GM15510 (cell line): Measurements from ENCODE around the gene AGRN.

ENCODE experiments used
- POLR2A ChIP-seq: IDR thresholded peaks from 3 replicates; pipeline ENCODE4 v1.6.1; 2011; ENCODE audit warnings: borderline replicate concordance; ENCODE audit not compliant: insufficient read length; ENCODE audit errors: extremely low read depth

Gene AGRN

GRCh38 chr1:996851-997712 lies 22.8 kb upstream of the AGRN start:
- no peak for TF ChIP-seq POLR2A

DNA sequence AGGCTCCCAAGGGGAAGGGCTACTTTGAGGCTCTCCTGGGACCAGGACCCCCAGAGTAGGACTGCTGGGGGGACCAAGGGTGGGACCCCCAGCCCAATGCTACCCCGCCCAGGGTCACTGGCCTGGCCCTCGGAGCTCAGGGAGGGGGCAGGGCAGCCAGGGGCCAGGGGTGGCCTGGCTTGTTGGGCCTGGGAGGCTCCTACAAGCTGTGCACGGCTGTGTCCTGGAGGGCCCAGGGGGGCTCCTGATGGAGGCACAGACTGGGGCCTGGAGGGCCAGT lies 22.3 kb upstream of the AGRN start:
- no peak for TF ChIP-seq POLR2A

DNA sequence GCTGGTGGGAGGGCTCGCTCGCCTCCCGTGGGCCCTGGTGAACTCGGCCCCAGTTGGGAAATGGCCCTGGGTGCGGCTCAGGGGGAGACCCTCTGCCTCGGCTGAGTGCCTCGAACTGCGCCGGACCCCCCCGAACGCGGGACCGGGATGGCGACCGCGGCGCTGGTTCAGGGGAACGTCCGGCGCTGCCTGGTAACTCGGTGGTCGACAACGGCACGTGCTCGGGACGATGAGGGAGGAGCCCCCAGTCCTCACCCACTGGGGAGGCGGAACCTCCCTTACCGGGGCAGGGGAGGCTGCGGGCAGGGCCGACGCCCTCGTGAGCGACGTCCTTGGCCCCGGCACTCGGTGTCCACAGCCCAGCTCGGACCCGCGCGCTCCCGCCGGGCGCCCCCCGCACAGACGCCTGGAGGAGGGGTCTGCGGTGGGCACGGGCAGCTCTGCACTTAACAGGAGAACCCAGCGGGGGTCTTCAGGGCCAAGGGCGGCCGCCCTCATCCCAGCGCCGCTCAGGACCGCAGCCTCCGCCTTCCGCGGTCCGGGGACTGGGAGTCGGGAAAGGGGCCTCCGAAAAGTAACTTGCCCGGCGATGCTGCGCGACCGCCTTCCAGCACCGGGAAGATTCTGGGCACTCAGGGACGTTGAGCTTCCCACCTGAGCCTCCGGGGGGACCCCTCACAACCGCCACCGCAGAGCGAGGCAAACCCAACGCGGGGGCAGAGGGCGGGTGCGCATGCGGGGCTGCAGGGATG lies 21.8 kb upstream of the AGRN start:
- TF ChIP-seq POLR2A: no peak

GRCh38 chr1:998745-998994 lies 21.2 kb upstream of the AGRN start:
- TF ChIP-seq POLR2A: no peak

- no peak for TF ChIP-seq POLR2A
These were observed 20.8 kb upstream of the AGRN start for GRCh38 chr1:998995-999724.

DNA sequence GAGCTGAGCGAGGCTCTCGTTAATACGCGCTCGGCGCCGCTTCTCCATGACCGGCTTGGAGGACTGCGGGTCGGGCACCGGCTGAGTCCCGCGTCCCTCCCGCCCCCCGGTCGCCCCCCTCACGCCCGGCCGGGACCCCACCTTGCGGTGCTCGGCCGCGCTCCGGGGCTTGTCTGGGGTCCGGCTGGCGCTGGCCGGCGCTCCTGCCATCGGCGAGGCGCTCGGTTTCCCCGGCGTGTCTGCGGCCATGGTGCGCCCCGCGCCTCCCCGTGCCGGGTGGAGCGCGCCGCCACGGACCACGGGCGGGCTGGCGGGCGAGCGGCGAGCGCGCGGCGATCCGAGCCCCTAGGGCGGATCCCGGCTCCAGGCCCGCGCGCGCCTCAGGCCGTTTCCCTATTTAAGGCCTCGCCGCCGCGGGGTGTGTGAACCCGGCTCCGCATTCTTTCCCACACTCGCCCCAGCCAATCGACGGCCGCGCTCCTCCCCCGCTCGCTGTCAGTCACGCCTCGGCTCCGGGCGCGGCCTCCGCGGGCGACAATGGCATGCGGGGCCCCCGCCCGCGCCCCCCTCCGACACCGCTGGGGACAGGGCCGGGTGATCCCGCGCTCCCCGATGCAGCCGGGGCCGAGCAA lies 20.1 kb upstream of the AGRN start, which contains the start of gene HES4:
Gene HES4 (minus strand): TSS at position 373 of the 632 bp plus-strand sequence. CDS start 124 bp downstream, at position 249.
- peak; percentile 30 for TF ChIP-seq POLR2A

DNA sequence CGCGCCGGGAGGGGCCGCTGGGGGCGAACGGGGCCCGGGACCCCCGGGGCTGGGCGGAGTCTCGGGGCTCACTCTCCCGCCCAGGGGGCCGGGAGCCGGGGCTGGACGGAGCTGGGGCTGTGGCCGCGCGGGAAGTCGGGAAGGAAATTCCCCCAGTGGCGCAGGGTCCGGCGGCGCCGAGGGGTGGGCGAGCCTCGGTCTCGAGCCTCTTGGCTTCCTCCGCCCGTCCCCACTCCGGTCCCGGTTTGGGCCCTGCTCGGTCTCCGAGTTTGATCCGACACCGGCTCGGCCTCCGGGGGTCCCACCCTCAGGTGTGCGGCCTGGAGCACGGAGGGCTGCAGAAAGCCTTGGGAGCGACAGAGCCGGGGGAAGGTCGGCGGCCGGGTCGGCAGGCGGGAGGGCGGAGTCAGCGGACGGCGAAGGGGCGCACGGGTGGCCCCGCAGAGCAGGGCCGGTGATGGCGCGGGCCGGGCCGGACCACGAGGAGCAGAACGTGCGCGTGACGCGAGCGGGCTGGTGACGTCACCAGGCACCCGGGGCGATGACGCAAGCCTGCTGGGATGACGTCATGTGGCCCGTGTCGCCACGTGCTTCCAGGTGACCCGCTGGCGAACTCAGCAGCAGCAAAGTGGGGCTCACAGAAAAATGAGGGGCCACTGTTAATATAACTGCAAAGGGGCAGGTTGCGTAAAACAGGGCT lies 19.4 kb upstream of the AGRN start:
- no peak for TF ChIP-seq POLR2A

GRCh38 chr1:1001057-1001783 lies 18.7 kb upstream of the AGRN start:
- TF ChIP-seq POLR2A: no peak

- TF ChIP-seq POLR2A: no peak
These were observed 16.1 kb upstream of the AGRN start for GRCh38 chr1:1003618-1004419.

- TF ChIP-seq POLR2A: no peak
These were observed 15.5 kb upstream of the AGRN start for GRCh38 chr1:1004420-1004779.

DNA sequence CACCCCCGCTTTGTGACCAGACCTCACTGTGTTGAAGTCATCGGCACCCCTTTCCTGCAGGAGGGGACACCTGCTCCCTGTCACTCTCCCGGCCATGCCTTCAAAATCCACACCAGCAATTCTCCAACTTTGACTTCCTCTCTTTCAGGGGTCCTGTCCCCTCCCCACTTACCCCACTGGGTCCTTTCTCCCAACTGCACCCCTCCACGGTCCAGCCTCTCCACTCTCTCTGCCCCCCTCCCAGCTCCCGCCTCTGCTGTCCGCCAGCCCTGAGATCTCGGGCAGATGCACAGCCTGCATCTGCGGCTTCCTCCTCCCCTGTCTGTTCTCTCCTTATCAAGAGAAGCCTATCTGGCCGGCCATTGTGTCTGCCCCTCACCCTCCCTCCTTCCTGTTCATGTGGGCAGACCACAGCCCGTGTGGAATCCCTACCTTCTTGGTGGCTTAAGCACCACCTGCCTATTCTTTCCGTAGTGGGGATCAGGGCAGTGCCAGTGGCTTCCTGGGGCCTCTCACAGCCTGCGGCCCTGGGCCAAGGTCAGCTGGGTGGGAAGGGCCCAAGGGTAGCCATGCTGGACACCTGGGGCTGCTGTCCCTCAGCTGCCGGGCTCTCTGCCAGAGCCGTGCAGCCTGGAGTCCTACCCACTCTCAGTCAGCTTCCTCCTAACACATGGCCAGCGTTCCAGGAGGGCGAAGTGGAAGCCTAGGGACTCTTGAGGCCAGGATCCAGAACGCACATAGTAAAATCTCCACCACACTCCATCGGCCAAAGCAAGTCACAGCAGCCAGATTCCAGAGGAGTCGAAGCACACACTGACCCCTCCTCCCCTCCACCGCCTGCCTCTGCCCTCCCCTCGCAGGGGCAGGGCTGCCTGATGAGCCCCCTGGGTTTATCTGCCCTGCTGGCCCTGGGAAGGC lies 14.9 kb upstream of the AGRN start:
- no peak for TF ChIP-seq POLR2A

- no peak for TF ChIP-seq POLR2A
These were observed 14.1 kb upstream of the AGRN start for GRCh38 chr1:1005774-1006304.

- no peak for TF ChIP-seq POLR2A
These were observed 13.4 kb upstream of the AGRN start for GRCh38 chr1:1006305-1007159.
